Astrocyte (in vitro differentiated cells and primary cell): Measurements from ENCODE around the gene MYOCOS. TPM values are rescaled to one million over a fixed set of nuclear protein-coding genes. Genes with fewer than 3 reads are reported as not detected.

Experiments
- DNase-seq: peaks from one replicate; pipeline ENCODE4 v3.0.0-alpha.2; 2010; ENCODE audit warnings: low read depth
- FAIRE-seq: peaks from 2 replicates; lab custom pipeline; 2011; peaks lifted over from hg19 to GRCh38; lab: Jason Lieb, UNC
- H2AFZ ChIP-seq: 2 replicates; pipeline ENCODE4 v1.6.0; 2012; ENCODE audit warnings: low read depth, low read length, inconsistent platforms
- H3K27ac ChIP-seq: 2 replicates; pipeline ENCODE4 v1.5.1; 2011; ENCODE audit warnings: low read depth, low read length, inconsistent platforms
- H3K27me3 ChIP-seq: 2 replicates; pipeline ENCODE4 v1.6.0; 2011; ENCODE audit warnings: low read length, inconsistent platforms; ENCODE audit not compliant: insufficient read depth
- H3K36me3 ChIP-seq: 2 replicates; pipeline ENCODE4 v1.5.1; 2011; ENCODE audit warnings: low read length, inconsistent platforms; ENCODE audit not compliant: insufficient read depth
- H3K4me1 ChIP-seq: 2 replicates; pipeline ENCODE4 v1.5.1; 2011; ENCODE audit warnings: low read length, inconsistent platforms; ENCODE audit not compliant: insufficient read depth
- H3K4me2 ChIP-seq: 2 replicates; pipeline ENCODE4 v1.6.0; 2012; ENCODE audit warnings: low read length, inconsistent platforms
- H3K4me3 ChIP-seq: 2 replicates; pipeline ENCODE4 v1.5.1; 2011; ENCODE audit warnings: low read depth, mild to moderate bottlenecking, low read length, inconsistent platforms; ENCODE audit not compliant: insufficient read depth
- H3K79me2 ChIP-seq: 2 replicates; pipeline ENCODE4 v1.6.0; 2012; ENCODE audit warnings: mild to moderate bottlenecking, low read length, inconsistent platforms; ENCODE audit not compliant: insufficient read depth
- H3K9ac ChIP-seq: 2 replicates; pipeline ENCODE4 v1.6.0; 2012; ENCODE audit warnings: mild to moderate bottlenecking, low read length, inconsistent platforms
- H3K9me3 ChIP-seq: 2 replicates; pipeline ENCODE4 v1.5.1; 2012; ENCODE audit warnings: low read depth, mild to moderate bottlenecking, low read length, inconsistent platforms; ENCODE audit not compliant: insufficient read depth
- H4K20me1 ChIP-seq: 2 replicates; pipeline ENCODE4 v1.6.0; 2012; ENCODE audit warnings: low read length, inconsistent platforms; ENCODE audit not compliant: insufficient read depth
- H3K27ac Mint-ChIP-seq: one replicate; pipeline ENCODE4 v1.8.0; 2021; ENCODE audit warnings: mild to moderate bottlenecking, mixed read lengths; ENCODE audit not compliant: unreplicated experiment
- H3K27me3 Mint-ChIP-seq: one replicate; pipeline ENCODE4 v1.8.0; 2021; ENCODE audit warnings: low read depth, mixed read lengths; ENCODE audit not compliant: unreplicated experiment
- H3K36me3 Mint-ChIP-seq: one replicate; pipeline ENCODE4 v1.8.0; 2021; ENCODE audit warnings: low read depth, mixed read lengths; ENCODE audit not compliant: unreplicated experiment
- H3K4me1 Mint-ChIP-seq: one replicate; pipeline ENCODE4 v1.8.0; 2021; ENCODE audit warnings: low read depth, mixed read lengths; ENCODE audit not compliant: unreplicated experiment
- H3K4me3 Mint-ChIP-seq: one replicate; pipeline ENCODE4 v1.8.0; 2021; ENCODE audit warnings: mild to moderate bottlenecking, moderate library complexity, mixed read lengths; ENCODE audit not compliant: unreplicated experiment
- H3K9me3 Mint-ChIP-seq: one replicate; pipeline ENCODE4 v1.8.0; 2021; ENCODE audit warnings: mild to moderate bottlenecking, mixed read lengths; ENCODE audit not compliant: unreplicated experiment
- CTCF ChIP-seq: IDR thresholded peaks from 2 replicates; pipeline ENCODE4 v1.5.1; 2011; ENCODE audit warnings: low read depth, mild to moderate bottlenecking, inconsistent platforms, low read length, moderate library complexity; ENCODE audit not compliant: insufficient read depth
- EZH2 ChIP-seq: IDR thresholded peaks from 2 replicates; pipeline ENCODE4 v1.6.1; 2012; ENCODE audit warnings: mild to moderate bottlenecking, low read length, inconsistent platforms; ENCODE audit not compliant: insufficient read depth
- total RNA-seq: library from RNA; stranded (reverse); gene quantifications from 2 replicates; pipeline ENCODE4 v1.2.1, GENCODE V29; 2021

MYOCOS gene
- total RNA-seq, 1 donor from 2014 or later = not detected

- Histone ChIP-seq H4K20me1 (no peaks in the 10 kb centered on the region), H3K4me2 (no peak overlapping the region), H2AFZ (no peak overlapping the region), H3K4me1 (no peaks in the 10 kb centered on the region), H3K9ac (no peak overlapping the region), H3K36me3 (no peaks in the 10 kb centered on the region), H3K4me3 (no peak overlapping the region), H3K27me3 (no peaks in the 10 kb centered on the region), H3K27ac (no peak overlapping the region), H3K79me2 (no peaks in the 10 kb centered on the region), H3K9me3 (no peaks in the 10 kb centered on the region)
- Mint-ChIP-seq H3K27ac (no peak overlapping the region), H3K9me3 (no peaks in the 10 kb centered on the region), H3K36me3 (no peaks in the 10 kb centered on the region), H3K4me1 (no peaks in the 10 kb centered on the region), H3K27me3 (peaks cover 5% of the 10 kb centered on the region), H3K4me3 (no peak overlapping the region)
- DNase-seq = no peak
- TF ChIP-seq EZH2 = no peak
- TF ChIP-seq CTCF = no peak
- FAIRE-seq = no peak
Observed at GRCh38 chr1:171641076-171641864, 19.2 kb downstream of the MYOCOS start.

GRCh38 chr1:171642197-171642596 lies 20.2 kb downstream of the MYOCOS start:
- no peaks in the 10 kb centered on the region for H3K4me1 ChIP-seq
- H3K4me2 ChIP-seq = no peak overlapping the region
- H3K9me3 ChIP-seq = no peaks in the 10 kb centered on the region
- H3K4me1 Mint-ChIP-seq = no peaks in the 10 kb centered on the region
- DNase-seq (no peak), FAIRE-seq (no peak)
- peaks cover 5% of the 10 kb centered on the region for H3K27me3 Mint-ChIP-seq
- no peak overlapping the region for H3K9ac ChIP-seq
- no peaks in the 10 kb centered on the region for H3K36me3 ChIP-seq
- no peaks in the 10 kb centered on the region for H3K79me2 ChIP-seq
- no peak overlapping the region for H3K27ac ChIP-seq
- no peaks in the 10 kb centered on the region for H3K27me3 ChIP-seq
- no peak overlapping the region for H3K4me3 ChIP-seq
- no peaks in the 10 kb centered on the region for H3K9me3 Mint-ChIP-seq
- H4K20me1 ChIP-seq = no peaks in the 10 kb centered on the region
- no peak for TF ChIP-seq CTCF
- no peak overlapping the region for H3K27ac Mint-ChIP-seq
- no peak overlapping the region for H2AFZ ChIP-seq
- no peaks in the 10 kb centered on the region for H3K36me3 Mint-ChIP-seq
- H3K4me3 Mint-ChIP-seq = no peak overlapping the region

DNA sequence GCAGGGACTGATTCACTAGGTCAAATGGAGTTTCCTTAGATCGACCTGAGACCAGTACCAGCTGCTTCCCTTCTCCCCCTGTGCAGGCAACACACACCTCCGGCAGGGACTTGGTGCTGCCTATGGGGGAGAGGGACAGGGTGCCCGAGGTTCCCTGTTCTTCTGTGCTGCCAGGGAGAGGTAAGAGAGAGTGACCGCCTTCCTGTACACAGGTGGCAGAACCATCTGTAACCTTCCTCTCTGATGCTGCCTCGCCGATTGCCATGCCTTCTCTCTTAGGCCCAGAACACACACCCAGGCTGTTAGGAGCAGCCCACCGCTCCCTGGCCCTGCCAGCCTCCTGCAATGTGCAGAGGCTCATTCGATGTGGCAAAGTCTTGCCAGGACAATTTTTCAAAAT lies 21.1 kb downstream of the MYOCOS start:
- Mint-ChIP-seq H3K4me3 (no peak overlapping the region), H3K36me3 (no peaks in the 10 kb centered on the region), H3K27me3 (peaks cover 5% of the 10 kb centered on the region), H3K9me3 (no peaks in the 10 kb centered on the region), H3K4me1 (no peaks in the 10 kb centered on the region), H3K27ac (no peak overlapping the region)
- TF ChIP-seq CTCF = no peak
- TF ChIP-seq EZH2 = no peak
- Histone ChIP-seq H3K27me3 (no peaks in the 10 kb centered on the region), H3K79me2 (no peaks in the 10 kb centered on the region), H3K36me3 (no peaks in the 10 kb centered on the region), H3K4me3 (no peak overlapping the region), H4K20me1 (no peaks in the 10 kb centered on the region), H3K9me3 (no peaks in the 10 kb centered on the region), H3K4me2 (no peak overlapping the region), H3K27ac (no peak overlapping the region), H3K4me1 (no peaks in the 10 kb centered on the region), H3K9ac (no peak overlapping the region), H2AFZ (no peak overlapping the region)
- DNase-seq (no peak), FAIRE-seq (no peak)
